ENCODE results near the gene KLK2. TPM values are rescaled to one million over a fixed set of nuclear protein-coding genes. Genes with fewer than 3 reads are reported as not detected.
A peak's percentile ranks its signal among the peaks of the same experiment; 100 is the strongest.

KLK2 gene
- total RNA-seq, 2 donors from 2014 or later, result 0.63 TPM; not detected in 1

GRCh38 chr19:50837300-50837699 lies 35.9 kb upstream of the KLK2 start:
- DNase-seq, result no peak
- no peak for ATAC-seq (replicated peaks in 1 of 2)
- peaks cover 0 to 2% of the 10 kb centered on the region in 2 donors for H3K9me3 Mint-ChIP-seq
- peaks cover 22% of the 10 kb centered on the region for H3K4me1 Mint-ChIP-seq (ENCODE audit: low read depth)
- H3K4me3 Mint-ChIP-seq, result peak overlapping the region in 1 of 2 donors; percentile 93
- peaks cover 63% of the 10 kb centered on the region for H3K27me3 Mint-ChIP-seq (ENCODE audit: low read depth)
- H3K27ac Mint-ChIP-seq, result no peak overlapping the region
- no peaks in the 10 kb centered on the region for H3K36me3 Mint-ChIP-seq (ENCODE audit: insufficient read depth in 2 of 2)

GRCh38 chr19:50838239-50838638 lies 35.0 kb upstream of the KLK2 start:
- peaks cover 55% of the 10 kb centered on the region for H3K27me3 Mint-ChIP-seq (ENCODE audit: low read depth)
- no peak for DNase-seq
- H3K9me3 Mint-ChIP-seq, result peaks cover 0 to 2% of the 10 kb centered on the region in 2 donors
- no peak overlapping the region for H3K27ac Mint-ChIP-seq
- H3K4me3 Mint-ChIP-seq, result no peak overlapping the region
- ATAC-seq (replicated peaks in 1 of 2), result no peak
- H3K4me1 Mint-ChIP-seq (ENCODE audit: low read depth), result peaks cover 22% of the 10 kb centered on the region
- peaks cover 0 to under 1% of the 10 kb centered on the region in 2 donors for H3K36me3 Mint-ChIP-seq (ENCODE audit: insufficient read depth in 2 of 2)

GRCh38 chr19:50839712-50840655 lies 33.3 kb upstream of the KLK2 start:
- ATAC-seq (replicated peaks in 1 of 2), result no peak
- H3K9me3 Mint-ChIP-seq, result peaks cover 2 to 3% of the 10 kb centered on the region in 2 donors

GRCh38 chr19:50842130-50842529 lies 31.1 kb upstream of the KLK2 start:
- peaks cover 0 to 3% of the 10 kb centered on the region in 2 donors for H3K36me3 Mint-ChIP-seq (ENCODE audit: insufficient read depth in 2 of 2)
- ATAC-seq (replicated peaks in 1 of 2), result no peak
- H3K27ac Mint-ChIP-seq, result no peak overlapping the region
- no peak for DNase-seq
- peaks cover 47% of the 10 kb centered on the region for H3K27me3 Mint-ChIP-seq (ENCODE audit: low read depth)
- peaks cover 2 to 3% of the 10 kb centered on the region in 2 donors for H3K9me3 Mint-ChIP-seq
- H3K4me1 Mint-ChIP-seq (ENCODE audit: low read depth), result peaks cover 3% of the 10 kb centered on the region
- no peak overlapping the region for H3K4me3 Mint-ChIP-seq

More at GRCh38 chr19:50839712-50840655, 33.3 kb upstream of the KLK2 start:
- H3K27ac Mint-ChIP-seq, result no peak overlapping the region
- H3K36me3 Mint-ChIP-seq (ENCODE audit: insufficient read depth in 2 of 2), result peaks cover 0 to 3% of the 10 kb centered on the region in 2 donors
- peaks cover 59% of the 10 kb centered on the region for H3K27me3 Mint-ChIP-seq (ENCODE audit: low read depth)
- H3K4me3 Mint-ChIP-seq, result no peak overlapping the region
- DNase-seq, result no peak
- peaks cover 21% of the 10 kb centered on the region for H3K4me1 Mint-ChIP-seq (ENCODE audit: low read depth)

- DNase-seq (no peak), ATAC-seq (replicated peaks in 1 of 2) (no peak)
- H3K4me1 Mint-ChIP-seq (ENCODE audit: low read depth), result no peaks in the 10 kb centered on the region
- H3K27me3 Mint-ChIP-seq (ENCODE audit: low read depth), result peaks cover 41% of the 10 kb centered on the region
- H3K9me3 Mint-ChIP-seq, result peaks cover 2 to 3% of the 10 kb centered on the region in 2 donors
- peaks cover 0 to 3% of the 10 kb centered on the region in 2 donors for H3K36me3 Mint-ChIP-seq (ENCODE audit: insufficient read depth in 2 of 2)
- no peak overlapping the region for H3K4me3 Mint-ChIP-seq
- H3K27ac Mint-ChIP-seq, result no peak overlapping the region
Measured at GRCh38 chr19:50843205-50843604, 30.0 kb upstream of the KLK2 start.

GRCh38 chr19:50843701-50844221 lies 29.5 kb upstream of the KLK2 start:
- peaks cover 0 to 3% of the 10 kb centered on the region in 2 donors for H3K36me3 Mint-ChIP-seq (ENCODE audit: insufficient read depth in 2 of 2)
- no peaks in the 10 kb centered on the region for H3K4me1 Mint-ChIP-seq (ENCODE audit: low read depth)
- no peak overlapping the region for H3K4me3 Mint-ChIP-seq
- H3K9me3 Mint-ChIP-seq, result peaks cover 2 to 3% of the 10 kb centered on the region in 2 donors
- DNase-seq (no peak), ATAC-seq (replicated peaks in 1 of 2) (no peak)
- peaks cover 41% of the 10 kb centered on the region for H3K27me3 Mint-ChIP-seq (ENCODE audit: low read depth)
- H3K27ac Mint-ChIP-seq, result no peak overlapping the region

GRCh38 chr19:50844296-50844935 lies 28.8 kb upstream of the KLK2 start:
- peaks cover 41% of the 10 kb centered on the region for H3K27me3 Mint-ChIP-seq (ENCODE audit: low read depth)
- H3K4me1 Mint-ChIP-seq (ENCODE audit: low read depth), result no peaks in the 10 kb centered on the region
- ATAC-seq (replicated peaks in 1 of 2), result no peak
- H3K27ac Mint-ChIP-seq, result no peak overlapping the region
- no peak for DNase-seq
- no peak overlapping the region for H3K4me3 Mint-ChIP-seq
- peaks cover 2 to 3% of the 10 kb centered on the region in 2 donors for H3K9me3 Mint-ChIP-seq
- peaks cover 0 to 3% of the 10 kb centered on the region in 2 donors for H3K36me3 Mint-ChIP-seq (ENCODE audit: insufficient read depth in 2 of 2)

GRCh38 chr19:50850738-50851137 lies 22.5 kb upstream of the KLK2 start:
- no peak for DNase-seq
- Mint-ChIP-seq H3K9me3 (no peaks in the 10 kb centered on the region), H3K27ac (no peak overlapping the region), H3K4me3 (no peak overlapping the region), H3K27me3 (ENCODE audit: low read depth) (peaks cover 45% of the 10 kb centered on the region), H3K36me3 (ENCODE audit: insufficient read depth in 2 of 2) (no peaks in the 10 kb centered on the region), H3K4me1 (ENCODE audit: low read depth) (no peaks in the 10 kb centered on the region)
- no peak for ATAC-seq (replicated peaks in 1 of 2)

- Mint-ChIP-seq H3K4me3 (no peak overlapping the region), H3K9me3 (no peaks in the 10 kb centered on the region), H3K27ac (no peak overlapping the region), H3K36me3 (ENCODE audit: insufficient read depth in 2 of 2) (no peaks in the 10 kb centered on the region), H3K27me3 (ENCODE audit: low read depth) (peaks cover 53% of the 10 kb centered on the region), H3K4me1 (ENCODE audit: low read depth) (no peaks in the 10 kb centered on the region)
- no peak for DNase-seq
- ATAC-seq (replicated peaks in 1 of 2), result no peak
Measured at GRCh38 chr19:50851620-50852019, 21.6 kb upstream of the KLK2 start.

GRCh38 chr19:50854636-50855410 lies 18.4 kb upstream of the KLK2 start, which contains the start of gene KLK3:
Gene KLK3, plus strand, starts transcription at chr19:50854915. Its CDS starts 41 bp downstream, at chr19:50854956.
- DNase-seq, result no peak
- ATAC-seq (replicated peaks in 1 of 2), result no peak
- Mint-ChIP-seq H3K4me1 (ENCODE audit: low read depth) (no peaks in the 10 kb centered on the region), H3K36me3 (ENCODE audit: insufficient read depth in 2 of 2) (no peaks in the 10 kb centered on the region), H3K9me3 (no peaks in the 10 kb centered on the region), H3K27ac (no peak within 1 kb of the TSS), H3K27me3 (ENCODE audit: low read depth) (peaks cover 61% of the 10 kb centered on the region), H3K4me3 (no peak within 1 kb of the TSS)

GRCh38 chr19:50857366-50857765 lies 15.9 kb upstream of the KLK2 start:
- Mint-ChIP-seq H3K4me3 (no peak overlapping the region), H3K4me1 (ENCODE audit: low read depth) (no peaks in the 10 kb centered on the region), H3K27ac (no peak overlapping the region), H3K36me3 (ENCODE audit: insufficient read depth in 2 of 2) (no peaks in the 10 kb centered on the region), H3K27me3 (ENCODE audit: low read depth) (peaks cover 72% of the 10 kb centered on the region), H3K9me3 (no peaks in the 10 kb centered on the region)
- ATAC-seq (replicated peaks in 1 of 2), result no peak
- DNase-seq, result no peak

GRCh38 chr19:50858886-50859285 lies 14.4 kb upstream of the KLK2 start:
- no peak for ATAC-seq (replicated peaks in 1 of 2)
- no peaks in the 10 kb centered on the region for H3K36me3 Mint-ChIP-seq (ENCODE audit: insufficient read depth in 2 of 2)
- no peak overlapping the region for H3K27ac Mint-ChIP-seq
- peaks cover 76% of the 10 kb centered on the region for H3K27me3 Mint-ChIP-seq (ENCODE audit: low read depth)
- no peak overlapping the region for H3K4me3 Mint-ChIP-seq
- H3K9me3 Mint-ChIP-seq, result no peaks in the 10 kb centered on the region
- H3K4me1 Mint-ChIP-seq (ENCODE audit: low read depth), result no peaks in the 10 kb centered on the region
- DNase-seq, result no peak

All from activated T-cell treated with anti-CD3 and anti-CD28 coated beads, Interleukin-2, amount 50 U/mL, for 72 hours (primary cell).